ENCODE data around the gene G6PC3. TPM values are rescaled to one million over a fixed set of nuclear protein-coding genes. Genes with fewer than 3 reads are reported as not detected.

Gene G6PC3
- total and polyA plus RNA-seq, 5 donors from 2014 or later: 10.7 to 21.5 (median 15.6) TPM

GRCh38 chr17:44106801-44107200 lies 36.3 kb downstream of the G6PC3 start:
- Histone ChIP-seq H3K36me3 (ENCODE audit: control insufficient read depth, insufficient read depth, low read length) (no peaks in the 10 kb centered on the region), H3K27me3 (ENCODE audit: control insufficient read depth, insufficient read depth, low read length) (no peaks in the 10 kb centered on the region), H3K27ac (ENCODE audit: insufficient read depth, low read length, poor library complexity, severe bottlenecking) (no peak overlapping the region), H3K4me3 (ENCODE audit: low read depth, low read length) (no peak overlapping the region), H3K9me3 (ENCODE audit: control insufficient read depth in 2 of 2, low read length in 2 of 2) (no peaks in the 10 kb centered on the region), H3K4me1 (ENCODE audit: control insufficient read depth, insufficient read depth, low read length, poor library complexity, severe bottlenecking) (peaks cover 12% of the 10 kb centered on the region)
- DNase-seq: no peak
- Mint-ChIP-seq H3K9me3 (no peaks in the 10 kb centered on the region), H3K36me3 (no peaks in the 10 kb centered on the region), H3K27ac (no peak overlapping the region), H3K4me1 (peaks cover 0 to 12% (median 2%) of the 10 kb centered on the region in 4 donors), H3K27me3 (no peaks in the 10 kb centered on the region), H3K4me3 (no peak overlapping the region)
- ATAC-seq (ENCODE audit: low read depth in 2 of 2): no peak

- H3K4me3 Mint-ChIP-seq: no peak overlapping the region
- H3K4me1 Mint-ChIP-seq: peaks cover 0 to 29% (median 3%) of the 10 kb centered on the region in 4 donors
These were observed 38.1 kb downstream of the G6PC3 start for GRCh38 chr17:44108440-44109311.

GRCh38 chr17:44109312-44109630 lies 38.7 kb downstream of the G6PC3 start:
- H3K9me3 ChIP-seq (ENCODE audit: control insufficient read depth in 2 of 2, low read length in 2 of 2): no peaks in the 10 kb centered on the region
- Mint-ChIP-seq H3K36me3 (no peaks in the 10 kb centered on the region), H3K27me3 (no peaks in the 10 kb centered on the region), H3K27ac (no peak overlapping the region), H3K9me3 (no peaks in the 10 kb centered on the region), H3K4me3 (no peak overlapping the region), H3K4me1 (peaks cover 0 to 31% (median 3%) of the 10 kb centered on the region in 4 donors)
- H3K27ac ChIP-seq (ENCODE audit: insufficient read depth, low read length, poor library complexity, severe bottlenecking): no peak overlapping the region
- H3K27me3 ChIP-seq (ENCODE audit: control insufficient read depth, insufficient read depth, low read length): no peaks in the 10 kb centered on the region
- peaks cover 3% of the 10 kb centered on the region for H3K36me3 ChIP-seq (ENCODE audit: control insufficient read depth, insufficient read depth, low read length)
- H3K4me1 ChIP-seq (ENCODE audit: control insufficient read depth, insufficient read depth, low read length, poor library complexity, severe bottlenecking): peaks cover 15% of the 10 kb centered on the region
- ATAC-seq (ENCODE audit: low read depth in 2 of 2) (no peak), DNase-seq (no peak)
- no peak overlapping the region for H3K4me3 ChIP-seq (ENCODE audit: low read depth, low read length)

More at GRCh38 chr17:44108440-44109311, 38.1 kb downstream of the G6PC3 start:
- Histone ChIP-seq H3K27me3 (ENCODE audit: control insufficient read depth, insufficient read depth, low read length) (no peaks in the 10 kb centered on the region), H3K27ac (ENCODE audit: insufficient read depth, low read length, poor library complexity, severe bottlenecking) (no peak overlapping the region), H3K9me3 (ENCODE audit: control insufficient read depth in 2 of 2, low read length in 2 of 2) (no peaks in the 10 kb centered on the region), H3K4me1 (ENCODE audit: control insufficient read depth, insufficient read depth, low read length, poor library complexity, severe bottlenecking) (peaks cover 15% of the 10 kb centered on the region), H3K36me3 (ENCODE audit: control insufficient read depth, insufficient read depth, low read length) (peaks cover 3% of the 10 kb centered on the region), H3K4me3 (ENCODE audit: low read depth, low read length) (no peak overlapping the region)
- Mint-ChIP-seq H3K36me3 (no peaks in the 10 kb centered on the region), H3K27ac (no peak overlapping the region), H3K9me3 (no peaks in the 10 kb centered on the region), H3K27me3 (no peaks in the 10 kb centered on the region)
- DNase-seq (no peak), ATAC-seq (ENCODE audit: low read depth in 2 of 2) (no peak)

GRCh38 chr17:44110011-44110686 lies 39.6 kb downstream of the G6PC3 start:
- no peaks in the 10 kb centered on the region for H3K36me3 Mint-ChIP-seq
- H3K9me3 Mint-ChIP-seq: no peaks in the 10 kb centered on the region
- H3K27ac Mint-ChIP-seq: no peak overlapping the region
- H3K36me3 ChIP-seq (ENCODE audit: control insufficient read depth, insufficient read depth, low read length): peaks cover 7% of the 10 kb centered on the region
- no peak overlapping the region for H3K4me3 ChIP-seq (ENCODE audit: low read depth, low read length)
- H3K27me3 ChIP-seq (ENCODE audit: control insufficient read depth, insufficient read depth, low read length): no peaks in the 10 kb centered on the region
- H3K9me3 ChIP-seq (ENCODE audit: control insufficient read depth in 2 of 2, low read length in 2 of 2): no peaks in the 10 kb centered on the region
- no peaks in the 10 kb centered on the region for H3K27me3 Mint-ChIP-seq
- peaks cover 0 to 35% (median 3%) of the 10 kb centered on the region in 4 donors for H3K4me1 Mint-ChIP-seq
- ATAC-seq (ENCODE audit: low read depth in 2 of 2) (no peak), DNase-seq (no peak)
- H3K27ac ChIP-seq (ENCODE audit: insufficient read depth, low read length, poor library complexity, severe bottlenecking): no peak overlapping the region
- peaks cover 15% of the 10 kb centered on the region for H3K4me1 ChIP-seq (ENCODE audit: control insufficient read depth, insufficient read depth, low read length, poor library complexity, severe bottlenecking)
- no peak overlapping the region for H3K4me3 Mint-ChIP-seq

- Histone ChIP-seq H3K36me3 (ENCODE audit: control insufficient read depth, insufficient read depth, low read length) (peaks cover 7% of the 10 kb centered on the region), H3K27me3 (ENCODE audit: control insufficient read depth, insufficient read depth, low read length) (no peaks in the 10 kb centered on the region), H3K4me1 (ENCODE audit: control insufficient read depth, insufficient read depth, low read length, poor library complexity, severe bottlenecking) (peaks cover 15% of the 10 kb centered on the region), H3K27ac (ENCODE audit: insufficient read depth, low read length, poor library complexity, severe bottlenecking) (no peak overlapping the region), H3K4me3 (ENCODE audit: low read depth, low read length) (no peak overlapping the region), H3K9me3 (ENCODE audit: control insufficient read depth in 2 of 2, low read length in 2 of 2) (no peaks in the 10 kb centered on the region)
- Mint-ChIP-seq H3K36me3 (no peaks in the 10 kb centered on the region), H3K4me3 (peak overlapping the region in 2 of 4 donors; percentile 9 to 47), H3K9me3 (no peaks in the 10 kb centered on the region), H3K4me1 (peaks cover 0 to 39% (median 3%) of the 10 kb centered on the region in 4 donors), H3K27me3 (no peaks in the 10 kb centered on the region), H3K27ac (peak overlapping the region in 1 of 3 donors; percentile 9)
- peak; percentile 41 to 60 for ATAC-seq (ENCODE audit: low read depth in 2 of 2)
- peak in 2 of 3 donors; percentile 39 to 60 for DNase-seq
These were observed 40.5 kb downstream of the G6PC3 start for GRCh38 chr17:44110823-44111633.

- Mint-ChIP-seq H3K36me3 (peaks cover 6% of the 10 kb centered on the region), H3K27me3 (no peaks in the 10 kb centered on the region), H3K4me3 (no peak overlapping the region), H3K27ac (peak overlapping the region; percentile 6 to 42 (median 9)), H3K9me3 (no peaks in the 10 kb centered on the region), H3K4me1 (peaks cover 0 to 46% (median 8%) of the 10 kb centered on the region in 4 donors)
- Histone ChIP-seq H3K36me3 (ENCODE audit: control insufficient read depth, insufficient read depth, low read length) (peaks cover 7% of the 10 kb centered on the region), H3K9me3 (ENCODE audit: control insufficient read depth in 2 of 2, low read length in 2 of 2) (no peaks in the 10 kb centered on the region), H3K27ac (ENCODE audit: insufficient read depth, low read length, poor library complexity, severe bottlenecking) (no peak overlapping the region), H3K4me3 (ENCODE audit: low read depth, low read length) (no peak overlapping the region), H3K27me3 (ENCODE audit: control insufficient read depth, insufficient read depth, low read length) (no peaks in the 10 kb centered on the region), H3K4me1 (ENCODE audit: control insufficient read depth, insufficient read depth, low read length, poor library complexity, severe bottlenecking) (peaks cover 15% of the 10 kb centered on the region)
- ATAC-seq (ENCODE audit: low read depth in 2 of 2) (no peak), DNase-seq (no peak)
These were observed 41.2 kb downstream of the G6PC3 start for GRCh38 chr17:44111777-44112176.

Data from CD4-positive, CD25-positive, alpha-beta regulatory T cell (primary cell).